ENCODE results near the gene TLE1.

Gene TLE1

DNA sequence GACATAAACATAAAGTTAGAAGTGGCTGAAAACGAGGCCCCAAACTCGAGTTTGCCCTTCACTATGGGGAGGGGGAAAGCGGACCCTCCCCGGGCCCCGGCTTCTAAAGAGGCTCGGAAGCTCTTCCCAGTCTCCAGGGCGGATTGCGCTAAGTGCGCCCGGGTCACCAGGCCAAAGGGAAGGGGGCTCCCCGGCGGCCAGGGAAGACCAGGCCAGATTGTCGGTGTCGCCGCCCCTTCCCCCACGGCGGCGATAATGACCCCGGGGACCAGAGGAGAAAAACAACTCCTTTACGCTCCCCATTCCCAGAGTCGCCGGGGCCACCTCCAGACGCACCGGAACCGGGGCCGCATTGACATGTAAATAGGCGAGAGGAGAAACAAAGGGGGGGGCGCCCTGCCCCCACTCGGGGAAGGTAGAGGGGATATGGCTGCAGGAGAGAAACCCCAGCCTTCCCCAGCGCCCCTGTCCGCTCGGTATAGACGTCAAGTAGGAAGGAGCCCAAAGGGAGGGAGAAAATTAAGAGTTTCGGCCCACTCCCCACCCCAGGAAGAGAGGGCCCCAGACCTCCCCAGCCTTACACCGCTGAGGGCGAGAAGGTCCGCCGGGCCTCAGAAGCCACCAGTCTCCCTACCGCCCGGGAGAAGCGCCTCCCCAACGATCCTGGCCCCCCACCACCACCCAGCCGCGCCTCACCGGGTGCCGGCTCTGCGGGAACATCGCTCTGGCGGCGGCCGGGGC, 1.7 kb downstream of the TLE1 start:
- FAIRE-seq (no peak), DNase-seq (ENCODE audit: extremely low spot score, insufficient read length, low read depth) (no peak)

DNA sequence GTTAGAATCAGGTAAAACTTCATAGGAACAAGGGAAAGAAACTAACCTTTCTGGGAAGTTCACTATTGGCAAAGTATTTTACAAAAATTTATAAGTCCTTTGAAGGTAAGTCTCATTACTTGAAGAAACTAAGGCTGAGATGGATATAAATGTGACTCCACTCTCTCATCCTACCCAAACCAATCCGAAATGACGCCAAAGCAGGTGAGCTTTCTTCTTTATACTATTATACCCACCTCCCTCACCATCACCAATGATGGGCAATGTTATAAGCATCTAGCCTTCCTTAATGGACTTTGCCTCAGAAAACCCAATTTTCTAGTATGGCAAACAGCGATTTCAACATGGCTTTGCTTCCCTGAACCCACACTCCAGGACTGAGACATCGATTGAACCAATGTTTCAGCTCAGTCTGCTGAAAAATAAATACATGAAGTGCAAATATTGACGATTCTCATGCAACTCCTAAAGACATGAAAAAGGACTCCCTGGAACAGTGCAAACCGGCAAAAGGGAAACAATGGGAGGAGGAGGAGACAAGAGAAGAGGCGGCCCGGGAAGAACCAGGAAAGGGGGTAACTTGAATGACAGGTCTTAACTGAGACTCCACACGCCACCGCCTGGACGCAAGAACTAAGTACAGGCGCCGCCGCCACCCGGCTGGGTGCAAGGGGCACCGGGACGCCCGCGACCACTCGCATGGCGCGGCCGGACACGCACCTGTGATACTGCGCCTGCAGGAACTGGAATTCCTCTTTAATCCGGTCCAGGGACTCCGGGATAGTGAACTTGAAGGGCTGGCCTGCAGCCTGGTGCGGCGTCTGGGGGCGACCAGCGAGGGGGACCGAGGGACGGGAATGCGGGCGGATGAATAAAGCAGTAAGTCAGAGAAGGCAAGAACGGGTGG, 2.5 kb downstream of the TLE1 start:
- FAIRE-seq: no peak

DNA sequence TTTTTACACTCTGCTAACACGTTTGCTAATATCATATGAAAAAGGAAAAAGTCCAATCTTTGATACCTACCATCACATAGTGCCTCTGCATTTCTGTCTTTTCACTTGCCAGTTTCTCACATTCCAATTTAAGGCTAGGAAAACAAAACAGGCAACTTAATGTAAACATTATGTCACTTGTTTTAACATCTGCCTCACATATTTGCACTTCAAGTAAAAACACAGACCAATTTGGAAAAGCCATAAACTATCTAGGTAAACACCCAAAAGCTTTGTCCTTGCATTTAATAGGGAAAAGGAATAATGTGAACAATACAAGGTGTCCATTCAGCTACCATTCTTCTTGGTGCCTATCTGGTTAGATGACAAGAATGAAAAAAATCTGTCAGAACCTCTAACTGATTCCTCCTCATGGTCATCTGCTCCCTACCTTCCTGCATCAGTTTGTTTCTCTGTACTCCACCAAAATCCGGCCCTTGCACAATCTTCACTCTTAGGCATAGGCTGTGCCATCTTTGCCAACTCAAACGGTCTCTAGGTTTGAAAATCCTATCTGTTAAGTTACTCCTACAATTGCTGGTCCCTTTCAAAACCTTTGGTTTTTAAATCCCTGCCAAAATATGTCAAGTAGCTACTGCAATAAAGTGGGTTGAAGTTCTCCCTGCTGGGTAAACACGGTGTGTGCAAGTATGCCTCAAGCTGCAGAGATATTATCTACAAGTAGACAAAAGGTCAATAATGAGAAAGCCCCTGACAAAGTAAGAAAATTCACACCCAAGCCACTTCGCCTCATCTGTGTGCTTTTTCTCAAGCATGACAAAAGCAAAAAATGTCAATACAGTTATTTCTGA, 3.4 kb downstream of the TLE1 start:
- FAIRE-seq: no peak
- DNase-seq (ENCODE audit: extremely low spot score, insufficient read length, low read depth): no peak

More for the DNA sequence above, 2.5 kb downstream of the TLE1 start:
- DNase-seq (ENCODE audit: extremely low spot score, insufficient read length, low read depth): no peak

DNA sequence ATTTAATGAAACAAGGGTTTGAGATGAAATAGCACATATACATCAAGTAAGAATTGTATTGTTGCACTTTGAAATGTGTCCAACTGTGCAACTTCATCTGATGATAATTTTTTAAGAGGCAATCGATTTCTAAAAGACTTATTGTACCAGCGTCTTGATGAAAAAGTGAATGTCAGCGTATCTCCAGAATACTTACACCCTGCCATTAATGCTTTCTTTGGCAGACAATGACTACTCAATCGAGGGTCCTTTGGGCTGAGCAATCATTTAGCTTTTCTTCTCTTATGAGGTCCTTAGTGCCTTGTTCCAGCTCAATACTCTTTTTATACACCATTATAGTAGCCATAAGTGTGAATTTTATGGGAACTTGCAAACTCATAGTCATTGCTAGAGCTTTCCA, 4.7 kb downstream of the TLE1 start:
- FAIRE-seq (no peak), DNase-seq (ENCODE audit: extremely low spot score, insufficient read length, low read depth) (no peak)

DNA sequence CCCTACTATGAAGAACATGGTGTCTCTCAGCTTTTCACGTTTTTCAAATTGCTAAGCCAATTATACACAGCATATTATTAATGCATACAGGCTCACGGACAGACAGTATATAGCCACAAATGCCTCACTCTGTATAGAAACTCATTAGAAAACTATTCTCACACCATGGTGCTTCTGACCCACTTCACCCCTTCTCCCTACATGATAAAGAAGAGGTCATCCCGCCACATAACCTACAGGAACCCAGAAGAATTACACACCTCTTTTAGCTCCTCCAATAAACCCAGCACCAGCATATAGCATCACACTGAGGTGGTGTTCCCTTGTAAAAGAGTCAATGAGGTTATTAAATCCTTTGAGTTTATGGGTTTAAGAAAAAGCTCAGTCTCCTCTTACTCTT, 5.6 kb downstream of the TLE1 start:
- DNase-seq (ENCODE audit: extremely low spot score, insufficient read length, low read depth) (no peak), FAIRE-seq (no peak)

DNA sequence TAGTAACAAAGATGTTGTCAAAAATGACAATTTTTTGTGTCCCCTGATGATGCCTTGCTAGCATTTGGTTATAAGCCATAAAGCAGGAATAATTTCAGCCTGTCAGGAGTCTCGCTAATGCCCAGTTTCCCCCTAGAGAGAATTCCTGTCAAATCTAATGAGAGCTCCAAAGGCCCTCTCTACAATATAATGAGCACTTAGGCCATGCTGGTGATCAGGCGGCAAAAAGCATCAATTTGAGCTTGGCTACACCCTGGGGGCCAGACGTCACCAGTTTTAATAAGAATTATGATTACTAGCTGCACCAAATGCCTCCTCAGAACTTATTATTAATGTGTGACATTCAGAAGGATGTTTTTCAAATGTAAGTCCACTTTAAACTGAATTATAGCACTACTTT, 6.1 kb downstream of the TLE1 start:
- DNase-seq (ENCODE audit: extremely low spot score, insufficient read length, low read depth) (no peak), FAIRE-seq (no peak)

DNA sequence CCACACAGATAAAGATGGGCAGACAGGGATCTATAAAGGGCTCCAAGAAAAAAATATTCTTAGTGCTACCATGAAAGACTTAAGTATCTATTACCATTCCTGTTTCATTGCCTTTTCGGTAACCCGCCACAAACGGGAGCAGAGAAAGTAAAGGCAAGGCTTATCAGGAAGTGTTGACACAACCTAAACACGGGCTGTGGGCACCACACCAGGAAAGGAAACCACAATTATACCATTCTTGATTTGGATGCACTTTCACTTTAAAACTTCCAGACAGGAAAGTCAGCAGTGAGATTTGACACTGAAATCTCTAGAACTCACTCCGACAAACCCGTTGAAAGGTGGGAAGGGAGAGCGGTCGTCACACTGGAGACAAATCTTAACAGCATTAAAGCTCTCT, 6.5 kb downstream of the TLE1 start:
- no peak for DNase-seq (ENCODE audit: extremely low spot score, insufficient read length, low read depth)
- no peak for FAIRE-seq

DNA sequence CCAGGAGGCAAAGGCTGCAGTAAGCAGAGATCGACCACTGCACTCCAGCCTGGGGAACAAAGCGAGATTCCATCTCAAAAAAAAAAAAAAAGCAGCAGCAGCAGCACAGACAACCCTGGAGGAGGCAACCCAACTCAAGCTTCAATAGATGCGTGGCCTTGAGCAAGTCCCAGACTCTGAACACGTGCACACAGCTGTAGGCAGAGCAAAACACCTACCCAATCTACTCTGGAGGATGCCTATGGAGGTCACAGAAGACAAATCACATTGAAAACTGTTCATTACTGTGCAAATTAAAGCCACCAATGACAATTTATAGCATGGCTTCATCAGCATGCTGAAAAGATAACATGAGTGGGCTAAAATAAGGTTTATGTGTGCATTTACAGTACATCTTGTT, 7.2 kb downstream of the TLE1 start:
- no peak for DNase-seq (ENCODE audit: extremely low spot score, insufficient read length, low read depth)
- no peak for FAIRE-seq

DNA sequence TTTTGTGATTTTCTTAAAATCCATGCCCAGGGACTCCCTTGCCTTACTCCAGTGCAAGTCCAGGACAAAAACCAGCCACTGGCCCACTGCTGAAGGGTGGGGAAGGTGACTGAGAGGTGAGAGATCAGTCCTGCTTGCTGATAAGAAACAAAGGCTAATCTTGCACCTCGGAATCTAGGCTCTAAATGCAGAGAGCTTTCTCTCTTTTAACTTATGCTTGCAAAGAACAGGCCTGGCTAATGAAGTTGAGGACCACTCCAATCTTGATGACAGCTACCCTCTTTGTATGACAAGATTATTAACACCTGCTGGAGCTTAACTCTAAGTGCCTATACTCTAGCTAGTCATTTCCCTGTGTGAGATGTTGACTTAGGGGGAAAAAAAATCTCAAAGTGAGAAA, 8.8 kb downstream of the TLE1 start:
- DNase-seq (ENCODE audit: extremely low spot score, insufficient read length, low read depth): no peak
- FAIRE-seq: no peak

DNA sequence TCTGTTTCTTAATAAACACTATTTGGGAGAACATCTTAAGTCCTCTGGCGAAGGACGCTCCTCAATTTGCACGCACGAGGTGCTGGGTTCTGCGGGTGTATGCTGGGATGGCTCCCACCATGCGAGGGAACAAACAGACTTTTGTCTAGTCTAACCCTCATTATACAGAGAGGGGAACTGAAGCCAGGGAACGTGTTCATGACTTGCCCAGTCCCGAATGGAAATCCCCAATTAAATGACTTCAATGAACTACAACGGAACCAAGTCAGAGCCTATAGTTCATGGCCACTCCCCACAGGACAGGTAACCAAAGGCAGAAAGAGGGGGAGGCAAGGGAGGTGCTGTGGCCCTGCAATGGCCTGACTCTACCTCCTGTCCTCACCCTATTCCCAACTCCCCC, 9.3 kb downstream of the TLE1 start:
- FAIRE-seq (no peak), DNase-seq (ENCODE audit: extremely low spot score, insufficient read length, low read depth) (no peak)

DNA sequence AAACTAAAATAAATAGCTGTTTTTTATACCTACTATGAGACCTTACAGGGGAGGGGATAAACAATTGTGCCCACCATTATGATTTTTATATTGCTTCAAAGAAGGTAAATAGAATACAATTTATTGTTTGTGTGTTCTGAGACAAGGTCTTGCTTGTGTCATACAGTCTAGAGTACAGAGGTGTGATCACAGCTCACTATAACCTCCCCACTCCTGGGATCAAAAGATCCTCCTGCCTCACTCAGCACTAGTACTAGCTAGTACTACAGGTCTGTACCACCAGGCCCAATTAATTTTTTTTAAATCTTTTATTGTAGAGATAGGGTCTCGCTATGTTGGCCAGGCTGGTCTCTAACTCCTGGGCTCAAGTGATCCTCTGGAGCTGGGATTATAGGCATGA, 11.3 kb downstream of the TLE1 start:
- FAIRE-seq (no peak), DNase-seq (ENCODE audit: extremely low spot score, insufficient read length, low read depth) (no peak)

DNA sequence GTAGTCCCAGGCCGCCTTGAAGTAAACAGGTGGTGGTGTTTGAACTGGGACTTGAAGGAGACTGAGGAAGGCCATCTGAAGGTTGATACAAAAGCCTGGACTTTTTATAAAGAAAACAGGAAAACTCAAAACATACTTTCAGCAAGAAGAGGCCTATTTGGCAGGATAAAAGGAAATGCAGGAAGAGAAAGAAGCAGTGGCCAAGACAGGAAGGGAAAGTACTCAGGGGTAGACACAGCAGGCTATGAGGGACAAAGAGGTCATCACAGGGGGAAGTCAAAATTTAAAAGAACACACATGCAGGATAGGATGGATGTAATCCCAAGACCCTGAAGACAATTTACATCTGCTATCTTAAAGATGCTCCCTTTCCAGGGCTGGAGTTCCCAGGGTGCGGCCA, 13.0 kb downstream of the TLE1 start:
- DNase-seq (ENCODE audit: extremely low spot score, insufficient read length, low read depth) (no peak), FAIRE-seq (no peak)

DNA sequence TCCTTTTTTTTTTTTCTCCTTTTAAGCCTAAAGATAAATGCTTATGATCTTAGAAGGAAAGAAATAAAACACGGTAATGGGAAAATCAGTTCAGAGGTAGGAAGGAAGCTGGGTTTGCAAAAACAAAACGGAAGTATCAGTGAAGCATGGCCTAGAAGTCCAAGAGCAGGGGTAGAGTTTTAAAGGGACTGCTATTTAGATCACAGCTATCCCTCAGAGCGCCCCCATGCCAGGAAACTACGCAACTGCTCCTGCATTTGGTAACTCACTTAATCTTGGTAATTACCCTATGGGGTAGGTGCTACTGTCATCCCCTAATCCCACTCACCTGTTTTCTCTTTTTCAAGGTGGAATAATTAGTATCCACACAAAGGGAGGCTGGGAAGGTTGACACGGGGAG, 16.0 kb downstream of the TLE1 start:
- no peak for FAIRE-seq
- DNase-seq (ENCODE audit: extremely low spot score, insufficient read length, low read depth): no peak

DNA sequence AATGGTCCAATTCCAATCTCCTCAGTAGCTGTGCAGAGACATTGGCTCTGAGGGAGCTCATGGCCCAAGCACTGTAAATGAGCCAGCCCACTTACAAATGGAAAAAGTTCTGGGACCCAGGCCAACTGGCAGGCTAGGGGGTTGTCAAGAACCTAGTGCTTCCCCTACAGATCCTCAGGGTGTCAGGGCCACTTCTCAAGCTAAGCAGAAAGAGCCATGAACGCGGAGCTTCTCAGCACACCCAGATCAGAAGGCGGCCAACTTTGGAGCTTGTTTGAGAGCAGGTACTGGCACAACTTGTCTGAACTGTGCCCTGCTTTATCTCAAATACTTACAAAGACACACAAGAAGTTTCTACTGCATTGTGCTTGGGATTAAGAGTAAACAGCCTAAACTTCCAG, 17.5 kb downstream of the TLE1 start:
- DNase-seq (ENCODE audit: extremely low spot score, insufficient read length, low read depth) (no peak), FAIRE-seq (no peak)

DNA sequence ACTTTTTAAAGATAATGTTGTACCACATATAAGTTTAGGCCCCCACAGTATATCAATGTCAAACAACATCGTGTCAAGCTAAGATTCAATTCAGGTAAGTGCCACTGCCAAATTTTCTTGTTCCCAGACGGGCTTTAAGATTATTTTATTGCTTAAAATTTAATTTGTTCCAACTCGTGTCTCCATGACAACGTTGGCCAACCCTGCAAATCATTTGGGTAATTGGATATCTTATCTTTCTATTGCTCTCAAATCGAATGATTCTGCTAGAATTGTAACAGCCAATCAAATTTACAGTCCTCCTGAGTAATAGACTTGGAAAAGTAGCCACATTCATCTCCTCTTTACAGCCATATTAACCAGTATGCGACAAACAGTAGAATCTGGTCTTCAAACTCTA, 19.5 kb downstream of the TLE1 start:
- FAIRE-seq: no peak

DNA sequence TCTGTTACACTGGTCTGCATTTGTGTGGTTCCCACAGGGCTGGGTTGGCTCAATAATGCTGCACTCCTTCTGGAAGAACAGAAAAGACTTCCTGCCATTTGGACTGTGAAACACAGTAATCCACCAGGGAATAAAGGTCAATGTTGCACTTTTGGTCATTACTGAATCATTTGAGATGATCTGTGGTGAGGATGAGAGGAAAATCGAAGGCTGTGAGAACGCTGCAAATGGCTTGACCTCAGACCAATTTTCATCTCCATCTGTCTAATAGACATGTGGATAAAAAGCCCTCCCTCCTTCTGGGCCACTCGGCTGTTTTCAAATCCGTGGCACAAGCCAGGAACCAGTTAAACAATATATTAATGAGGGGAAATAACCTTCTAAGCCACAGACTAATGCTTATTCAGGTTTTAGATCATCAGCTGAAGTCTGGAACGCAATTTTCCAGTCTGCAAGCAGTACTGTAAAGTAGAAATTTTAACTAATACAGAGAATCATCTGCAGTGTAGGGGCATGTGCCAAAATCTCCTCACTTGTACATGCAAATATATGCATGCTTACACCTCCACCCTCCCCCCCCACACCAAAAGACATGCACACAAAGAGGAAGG, 20.2 kb downstream of the TLE1 start:
- FAIRE-seq (no peak), DNase-seq (ENCODE audit: extremely low spot score, insufficient read length, low read depth) (no peak)

More for the DNA sequence above, 19.5 kb downstream of the TLE1 start:
- DNase-seq (ENCODE audit: extremely low spot score, insufficient read length, low read depth): no peak

DNA sequence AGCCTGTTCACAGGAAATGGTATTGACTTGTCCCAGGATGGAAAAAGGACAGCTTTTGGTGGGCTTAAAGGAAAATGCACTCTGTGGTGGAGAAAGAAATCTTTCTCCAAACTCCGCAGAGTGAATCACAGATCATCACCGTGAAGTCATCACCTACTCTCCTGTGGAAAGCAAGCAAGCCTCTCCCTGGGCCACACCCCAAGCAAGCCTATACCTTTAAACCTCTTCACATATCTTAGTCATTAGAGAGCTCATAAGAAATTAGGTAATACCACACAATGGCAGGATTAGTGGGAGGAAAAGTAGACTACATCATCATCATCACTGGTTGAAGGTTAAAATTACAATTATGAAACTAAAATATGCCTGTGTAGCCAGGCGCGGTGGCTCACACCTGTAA, 23.2 kb downstream of the TLE1 start:
- DNase-seq (ENCODE audit: extremely low spot score, insufficient read length, low read depth): no peak
- FAIRE-seq: no peak

DNA sequence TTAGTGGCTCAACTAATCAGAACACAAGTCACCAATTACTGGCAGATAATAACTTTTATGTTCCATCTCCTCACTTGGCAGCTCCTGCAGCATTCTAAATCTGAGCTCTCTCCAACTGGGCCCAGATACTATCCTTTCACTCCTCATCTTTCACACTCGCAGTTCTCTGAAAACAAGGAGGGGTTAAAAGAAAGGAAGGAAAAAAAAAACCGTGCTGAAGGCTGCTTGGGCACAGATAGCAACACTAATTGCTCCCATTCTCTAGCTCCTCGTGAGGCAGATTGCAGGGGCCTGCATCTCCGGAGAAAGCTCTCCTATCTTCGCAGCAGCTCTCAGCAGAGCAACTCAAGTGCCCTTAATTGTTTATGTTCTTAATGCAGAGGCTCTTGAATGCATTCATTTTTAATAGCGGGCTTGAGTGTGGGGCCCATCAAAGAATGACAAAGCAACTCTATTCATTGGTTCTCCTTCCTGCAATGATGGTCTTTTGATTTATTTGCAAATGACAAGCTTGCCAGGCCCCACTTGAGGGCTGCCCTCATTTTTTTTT, 23.9 kb downstream of the TLE1 start:
- FAIRE-seq (no peak), DNase-seq (ENCODE audit: extremely low spot score, insufficient read length, low read depth) (no peak)

DNA sequence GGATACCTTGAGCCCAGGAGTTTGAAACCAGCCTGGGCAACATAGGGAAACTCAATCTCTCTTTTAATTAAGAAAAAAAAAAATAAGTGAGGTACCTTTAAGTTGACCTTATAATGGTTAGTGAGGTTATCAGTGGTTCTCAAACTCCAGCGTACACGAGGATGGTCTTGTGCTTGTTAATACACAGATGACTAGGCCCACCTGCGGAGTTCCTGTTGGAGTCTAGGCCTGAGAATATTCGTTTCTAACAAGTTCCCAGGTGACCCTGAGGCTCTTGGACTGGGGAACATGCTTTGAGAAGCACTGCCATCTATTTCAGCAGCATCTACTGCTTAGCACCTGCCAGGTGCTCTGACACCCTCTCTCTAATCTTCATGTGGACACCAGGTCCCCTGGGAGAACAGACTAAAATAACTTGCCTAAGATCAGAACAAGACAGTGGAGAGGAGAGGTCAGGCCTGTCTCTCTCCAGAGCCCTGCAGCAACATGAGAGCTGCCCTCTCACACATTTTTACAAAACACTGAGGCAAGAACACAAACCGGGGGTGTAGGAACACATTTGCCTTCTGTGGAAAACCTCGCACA, 24.6 kb downstream of the TLE1 start:
- no peak for DNase-seq (ENCODE audit: extremely low spot score, insufficient read length, low read depth)
- FAIRE-seq: no peak

DNA sequence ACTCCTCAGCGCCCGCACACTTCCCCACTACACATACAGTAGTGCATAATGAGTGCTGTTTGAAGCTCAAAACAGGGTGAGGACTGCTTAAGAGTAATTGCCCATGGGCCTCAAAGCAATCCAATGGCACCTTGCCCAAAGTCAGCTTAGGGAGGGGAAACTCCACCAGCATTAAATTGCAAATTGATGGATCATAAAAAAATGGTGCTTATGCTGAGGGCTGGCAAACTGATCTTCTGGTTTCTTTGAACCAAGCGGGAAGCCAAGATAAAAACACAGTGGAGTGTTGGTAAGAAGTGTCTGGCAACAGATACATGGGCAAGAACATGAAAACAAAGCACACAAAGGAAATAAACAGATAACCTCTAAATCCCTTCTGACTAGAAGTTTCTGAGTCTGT, 28.0 kb downstream of the TLE1 start:
- no peak for FAIRE-seq

More for the DNA sequence above, 28.0 kb downstream of the TLE1 start:
- DNase-seq (ENCODE audit: extremely low spot score, insufficient read length, low read depth): no peak
